K562 (cell line): ENCODE results near the gene SH3BP5L. TPM values are rescaled to one million over a fixed set of nuclear protein-coding genes. Genes with fewer than 3 reads are reported as not detected.
A peak's percentile ranks its signal among the peaks of the same experiment; 100 is the strongest.

ENCODE experiments used
- ATAC-seq: fragments of 200-7000 bp; cut with Tn5 transposase; 3 replicates; pipeline ENCODE4 v1.9.1; 2020; ENCODE audit warnings: moderate library complexity
- BruUV-seq: library from RNA; stranded (reverse); fragments of 400-500 nt; replicated peaks from 2 replicates; lab custom pipeline; 2021; lab: Mats Ljungman, UMichigan
- CTCF ChIA-PET: fragments of 300-600 bp; formaldehyde crosslinking; extraction: SDS; loops from one replicate; lab custom pipeline; 2021; ENCODE audit warnings: low intra/inter-chr PET ratio; lab: Yijun Ruan, JAX
- POLR2A ChIA-PET: fragments of 300-600, 350-650 bp; sonication (Branson Sonifier 250); formaldehyde crosslinking; extraction: SDS; loops from one replicate; lab custom pipeline; 2021; ENCODE audit warnings: antibody characterized with exemption, inconsistent platforms; lab: Yijun Ruan, JAX
- DNase-seq, 4 experiments: peaks; one replicate each; pipeline versions ENCODE4 v3.0.0 to v3.0.0-alpha.2; 2011 to 2018; ENCODE audit warnings: low spot score in 3 of 4, mixed read lengths in 3 of 4; ENCODE audit errors: extremely low read depth in 1 of 4
- FAIRE-seq: peaks from 2 replicates; lab custom pipeline; 2011; peaks lifted over from hg19 to GRCh38; lab: Jason Lieb, UNC
- H2AFZ ChIP-seq: 2 replicates; pipeline ENCODE4 v1.6.0; 2011; ENCODE audit warnings: low read depth, low read length, control low read depth, inconsistent platforms
- H3K27ac ChIP-seq: fragments of 200-600 bp; 3 replicates; pipeline ENCODE4 v1.8.0; 2011; ENCODE audit warnings: low read depth, mild to moderate bottlenecking, control low read depth, inconsistent platforms, low read length, moderate library complexity, mixed read lengths; ENCODE audit errors: extremely low read depth
- H3K27me3 ChIP-seq, 2 experiments: fragments of 300-600 bp in 1 of 2; 2 replicates in 1 of 2; 3 replicates in 1 of 2; pipeline versions ENCODE4 v1.6.0 to v1.8.0; 2011; ENCODE audit warnings: inconsistent platforms in 2 of 2, low read length in 2 of 2, mild to moderate bottlenecking in 1 of 2, mixed read lengths in 1 of 2, moderate library complexity in 1 of 2; ENCODE audit not compliant: control insufficient read depth in 2 of 2, insufficient read depth in 2 of 2
- H3K36me3 ChIP-seq: fragments of 300-600 bp; 3 replicates; pipeline ENCODE4 v1.8.0; 2011; ENCODE audit warnings: mild to moderate bottlenecking, low read length, inconsistent platforms; ENCODE audit not compliant: control insufficient read depth, insufficient read depth
- H3K4me1 ChIP-seq, 2 experiments: fragments of 200-600 bp in 1 of 2; replicated peaks in 1 of 2; 2 replicates in 1 of 2; 3 replicates in 1 of 2; pipeline versions ENCODE4 v1.5.1 to v1.8.0; 2011; ENCODE audit warnings: inconsistent platforms in 2 of 2, low read length in 2 of 2, mild to moderate bottlenecking in 1 of 2, mixed read lengths in 1 of 2, moderate library complexity in 1 of 2; ENCODE audit not compliant: control insufficient read depth in 2 of 2, insufficient read depth in 2 of 2
- H3K4me2 ChIP-seq: 2 replicates; pipeline ENCODE4 v1.6.1; 2011; ENCODE audit warnings: low read length, control low read depth, inconsistent platforms, mixed read lengths; ENCODE audit not compliant: insufficient read depth
- H3K4me3 ChIP-seq: fragments of 200-600 bp; sonication (generic), shearing (Covaris generic); 2 replicates; pipeline ENCODE4 v1.5.1; 2016; ENCODE audit warnings: control low read depth, inconsistent platforms
- H3K79me2 ChIP-seq: fragments of 200-600 bp; 3 replicates; pipeline ENCODE4 v1.8.0; 2011; ENCODE audit warnings: low read length, inconsistent platforms; ENCODE audit not compliant: control insufficient read depth, insufficient read depth
- H3K9ac ChIP-seq, 2 experiments: 2 replicates each; pipeline versions ENCODE4 v1.6.0 to v1.6.1; 2011; ENCODE audit warnings: low read depth in 2 of 2, low read length in 2 of 2, control low read depth in 1 of 2, inconsistent platforms in 1 of 2, mild to moderate bottlenecking in 1 of 2, mixed read lengths in 1 of 2; ENCODE audit not compliant: insufficient read depth in 1 of 2
- H3K9me1 ChIP-seq: one replicate; pipeline ENCODE4 v1.6.0; 2011; ENCODE audit warnings: inconsistent platforms, mild to moderate bottlenecking, low read length, moderate library complexity; ENCODE audit not compliant: control insufficient read depth, insufficient read depth
- H3K9me3 ChIP-seq: replicated peaks from 2 replicates; pipeline ENCODE4 v1.5.1; 2011; ENCODE audit warnings: low read depth, low read length, inconsistent platforms; ENCODE audit not compliant: control insufficient read depth, insufficient read depth
- H4K20me1 ChIP-seq: replicated peaks from 2 replicates; pipeline ENCODE4 v1.6.1; 2011; ENCODE audit warnings: low read length, inconsistent platforms, mixed read lengths; ENCODE audit not compliant: control insufficient read depth, insufficient read depth
- ARID4B ChIP-seq: sonication (generic); formaldehyde crosslinking; IDR thresholded peaks from 2 replicates; pipeline ENCODE4 v1.8.0; 2022; ENCODE audit warnings: mild to moderate bottlenecking, missing genetic modification reagents
- CSDE1 ChIP-seq, 2 experiments: fragments of 450-650 bp; IDR thresholded peaks; 2 replicates each; pipeline ENCODE4 v1.6.1; 2016; ENCODE audit warnings: mild to moderate bottlenecking in 1 of 2
- FOXJ3 ChIP-seq: sonication (generic); formaldehyde crosslinking; IDR thresholded peaks from 2 replicates; pipeline ENCODE4 v1.4.0; 2020; ENCODE audit warnings: mild to moderate bottlenecking, missing genetic modification reagents
- SLC30A9 ChIP-seq: fragments of 250-450 bp; sonication (Bioruptor Pico); IDR thresholded peaks from 2 replicates; pipeline ENCODE4 v1.8.0; 2022; ENCODE audit warnings: mild to moderate bottlenecking, moderate library complexity
- ZBTB11 ChIP-seq, 3 experiments: fragments of 200-800 bp in 1 of 3; fragments of 250-450 bp in 1 of 3; fragments of 450-650 bp in 1 of 3; sonication (Bioruptor Pico) in 1 of 3; sonication (Bioruptor generic) in 1 of 3; formaldehyde crosslinking in 1 of 3; IDR thresholded peaks; 2 replicates each; pipeline versions ENCODE4 v1.6.1 to v1.8.0; 2016 to 2022; ENCODE audit warnings: mild to moderate bottlenecking in 2 of 3, missing genetic modification characterization in 2 of 3, missing compliant biosample characterization in 1 of 3, moderate library complexity in 1 of 3
- ZNF518B ChIP-seq: fragments of 250-450 bp; sonication (Bioruptor Pico); IDR thresholded peaks from 2 replicates; pipeline ENCODE4 v1.5.0; 2021; ENCODE audit warnings: mild to moderate bottlenecking, moderate library complexity
- WGBS: fragments of 100-300 bp; shearing (Covaris generic); methylation state at CpG from one replicate; pipeline ENCODE4 v1.1.6; 2016; ENCODE audit warnings: low coverage, mixed read lengths; ENCODE audit not compliant: insufficient coverage; ENCODE audit errors: missing lambda C conversion rate; 5-methylcytosine and 5-hydroxymethylcytosine counted together
- in situ Hi-C: fragments of 300-500 bp; cut with MboI; formaldehyde crosslinking; loops from 4 replicates; pipeline ENCODE4 v1.15.0; 2018; ENCODE audit warnings: inconsistent platforms, mixed read lengths
- intact Hi-C: fragments of 100-400 bp; cut with micrococcal nuclease; formaldehyde crosslinking; loops from 2 replicates; pipeline ENCODE4 v1.14.2; 2022
- polyA plus RNA-seq, 8 experiments: library from polyadenylated mRNA; depleted of rRNA in 4 of 8; stranded (reverse) in 5 of 8; unstranded in 3 of 8; fragments of >200 nt; fragmentation: Nextera tagmentation in 2 of 8; fragmentation: Illumina TruSeq in 1 of 8; extraction: Ambion mirVana in 2 of 8; extraction: Trizol in 1 of 8; gene quantifications; 2 replicates each; pipeline versions ENCODE4 v1.2.1 to v1.2.3, GENCODE V29; 2011 to 2014; ENCODE audit warnings: inconsistent platforms in 1 of 8, missing spikeins in 1 of 8
- total RNA-seq, 7 experiments: library from RNA; depleted of rRNA in 6 of 7; stranded (reverse); fragments of >200 nt in 6 of 7; fragmentation: Illumina TruSeq in 2 of 7; extraction: Trizol in 2 of 7; gene quantifications; 2 replicates each; pipeline versions ENCODE4 v1.2.1 to v1.2.3, GENCODE V29; 2011 to 2021; ENCODE audit warnings: low replicate concordance in 1 of 7

The SH3BP5L gene
- total and polyA plus RNA-seq, 9 of the 15 experiments (the other 6 are each of a cell fraction or from before 2014, with no cell fraction given): 1.9 to 26.5 (median 15.8) TPM

GRCh38 chr1:248862695-248862997, 36.9 kb upstream of the SH3BP5L start:
- H3K9ac ChIP-seq: peak overlapping the region; percentile 49 to 93
- no peak for ATAC-seq

More at GRCh38 chr1:248862695-248862997, 36.9 kb upstream of the SH3BP5L start:
- WGBS: 58% methylated on average over 4 of the region's 4 CpGs
- intact Hi-C loops: no loop called here
- Histone ChIP-seq H3K4me3 (peak overlapping the region; percentile 42), H4K20me1 (no peaks in the 10 kb centered on the region), H3K4me2 (peak overlapping the region; percentile 71), H3K4me1 (peaks cover 28 to 32% of the 10 kb centered on the region in 2 experiments), H3K27ac (no peak overlapping the region; the same call in 2 of the 3 replicates), H3K79me2 (peaks cover 15% of the 10 kb centered on the region), H3K9me1 (no peaks in the 10 kb centered on the region), H3K27me3 (no peaks in the 10 kb centered on the region)
- in situ Hi-C loops: no loop called here
- FAIRE-seq (no peak), DNase-seq (no peak)
- BruUV-seq: no TSS peak
- CTCF ChIA-PET: no interaction called here
- TF ChIP-seq ARID4B (CRISPR knock-in tag) (peak; percentile 51; the same call in 1 of the 2 replicates), ZBTB11 (CRISPR knock-in tag; IDR thresholded peaks at IDR 0.05) (no peak), CSDE1 (IDR thresholded peaks at IDR 0.05) (no peak), FOXJ3 (no peak), SLC30A9 (CRISPR knock-in tag) (no peak), ZNF518B (CRISPR knock-in tag) (no peak)
- TF ChIP-seq, all 486 proteins: peak for 1
- no peaks in the 10 kb centered on the region for H3K9me3 ChIP-seq
- H2AFZ ChIP-seq: peak overlapping the region; percentile 90
- peaks cover under 1% of the 10 kb centered on the region; the same call in 1 of the 3 replicates for H3K36me3 ChIP-seq
- POLR2A ChIA-PET: interaction anchor here (1.0 to 7.2 kb wide), 3 partner anchors 10 to 26 kb away, joined by 3 to 71 read pairs (median 4); no protein-coding TSS in a partner anchor
